ENCODE data around the gene KLRC2. TPM values are rescaled to one million over a fixed set of nuclear protein-coding genes. Genes with fewer than 3 reads are reported as not detected.
"Not testable (repeated sequence)": the region's sequence is repeated elsewhere in the genome, so short reads cannot be mapped to it uniquely, and the experiment has no call there.

Gene KLRC2
- not detected for total RNA-seq
- long read RNA-seq, result 0 reads

DNA sequence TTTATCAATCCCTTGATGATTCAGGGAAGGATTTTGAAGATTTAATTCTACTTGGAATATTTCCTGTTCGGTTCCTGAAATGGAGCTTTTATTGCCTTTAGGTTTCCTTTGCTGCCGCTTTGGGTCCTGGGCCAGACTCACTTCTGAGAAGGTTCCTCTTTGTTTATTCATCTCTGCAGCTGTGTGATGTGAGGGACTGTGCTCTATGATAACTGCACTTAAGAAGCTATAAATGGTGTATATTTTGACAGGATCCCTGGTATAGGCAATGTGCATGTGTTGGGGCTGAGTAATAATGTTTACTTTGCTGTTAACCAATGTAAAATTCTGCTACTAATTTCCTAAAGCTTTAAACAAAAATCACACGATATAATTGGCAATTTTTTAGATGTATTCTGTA is at the start of gene KLRC2:
TSS of gene KLRC2 (minus strand) at position 195 of the 400 bp plus-strand sequence. CDS start at position 171, 24 bp downstream.
- DNase-seq; intact Hi-C loops (cut with DNase I); ATAC-seq: not testable (repeated sequence)

DNA sequence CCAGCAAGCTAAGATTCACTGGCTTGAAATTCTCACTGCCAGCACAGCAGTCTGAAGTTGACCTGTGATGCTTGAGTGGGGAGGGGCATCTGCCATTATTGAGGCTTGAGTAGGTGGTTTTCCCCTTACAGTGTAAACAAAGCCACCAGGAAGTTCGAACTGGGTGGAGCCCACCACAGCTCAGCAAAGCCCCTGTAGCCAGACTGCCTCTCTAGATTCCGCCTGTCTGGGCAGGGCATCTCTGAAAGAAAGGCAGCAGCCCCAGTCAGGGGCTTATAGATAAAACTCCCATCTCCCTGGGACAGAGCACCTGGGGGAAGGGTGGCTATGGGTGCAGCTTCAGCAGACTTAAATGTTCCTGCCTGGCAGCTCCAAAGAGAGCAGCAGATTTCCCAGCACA is 46.1 kb upstream of the KLRC2 start:
- DNase-seq; ATAC-seq; intact Hi-C loops (cut with DNase I): not testable (repeated sequence)

DNA sequence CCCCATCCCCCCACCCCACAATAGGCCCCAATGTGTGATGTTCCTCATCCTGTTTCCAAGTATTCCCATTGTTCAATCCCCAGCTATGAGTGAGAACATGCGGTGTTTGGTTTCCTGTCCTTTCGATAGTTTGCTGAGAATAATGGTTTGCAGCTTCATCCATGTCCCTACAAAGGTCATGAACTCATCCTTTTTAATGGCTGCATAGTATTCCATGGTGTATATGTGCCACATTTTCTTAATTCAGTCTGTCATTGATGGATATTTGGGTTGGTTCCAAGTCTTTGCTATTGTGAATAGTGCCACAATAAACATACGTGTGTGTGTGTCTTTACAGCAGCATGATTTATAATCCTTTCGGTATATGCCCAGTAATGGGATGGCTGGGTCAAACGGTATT is 37.0 kb upstream of the KLRC2 start:
- DNase-seq; ATAC-seq; intact Hi-C loops (cut with DNase I): not testable (repeated sequence)

DNA sequence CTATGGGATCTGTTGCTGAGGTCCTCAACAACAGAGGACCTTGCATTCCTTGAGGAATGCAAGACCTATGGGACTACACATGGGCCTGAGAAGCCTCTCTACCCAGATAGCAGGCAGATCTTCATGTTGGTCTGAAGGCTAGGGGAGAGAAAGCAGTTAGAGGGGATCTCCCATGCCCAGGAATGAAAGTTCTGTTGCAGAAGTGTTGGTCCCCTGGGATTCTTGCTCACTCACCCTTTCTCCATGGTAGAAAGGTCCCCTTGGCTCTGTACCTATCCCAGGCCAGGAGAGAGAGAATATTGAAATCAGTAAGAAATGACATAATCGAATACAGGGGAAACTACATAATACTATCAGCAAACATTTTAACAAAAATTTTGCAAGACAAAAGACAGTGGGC is 33.9 kb upstream of the KLRC2 start:
- ATAC-seq, result no peak
- no peak for DNase-seq
- intact Hi-C loops (cut with DNase I), result no loop called here

DNA sequence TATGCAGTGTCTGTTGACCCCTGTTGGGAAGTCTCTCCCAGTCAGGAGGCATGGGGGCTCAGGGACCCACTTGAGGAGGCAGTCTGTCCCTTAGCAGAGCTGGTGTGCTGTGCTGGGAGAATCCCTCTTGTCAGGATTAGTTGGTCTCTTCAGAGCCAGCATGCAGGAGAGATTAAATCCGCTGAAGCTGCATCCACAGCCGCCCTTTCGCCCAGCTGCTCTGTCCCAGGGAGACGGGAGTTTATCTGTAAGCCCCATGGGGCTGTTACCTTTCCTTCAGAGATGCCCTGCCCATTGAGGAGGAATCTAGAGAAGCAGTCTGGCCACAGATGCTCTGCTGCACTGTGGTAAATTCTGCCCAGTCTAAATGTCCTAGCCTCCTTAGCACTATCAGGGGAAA is 30.5 kb upstream of the KLRC2 start:
- DNase-seq, result no peak
- intact Hi-C loops (cut with DNase I), result no loop called here

DNA sequence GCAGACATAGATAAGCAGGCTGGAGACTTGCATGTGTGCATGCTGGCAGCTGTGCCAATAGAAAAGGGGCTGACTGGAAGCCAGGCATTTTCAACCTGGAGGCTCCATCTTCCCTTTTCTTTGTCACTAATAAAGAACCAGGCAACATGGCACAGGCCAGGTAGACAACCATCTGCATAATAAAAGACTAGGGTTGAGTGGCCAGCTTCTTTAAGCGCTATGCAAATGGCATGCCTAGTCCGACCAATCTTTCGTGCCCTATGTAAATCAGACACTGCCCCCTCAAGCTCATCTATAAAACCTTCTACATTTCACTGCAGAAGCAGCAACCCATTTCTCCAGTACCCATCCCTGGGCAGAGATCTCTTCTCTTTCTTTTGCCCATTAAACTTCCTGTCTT is 21.9 kb upstream of the KLRC2 start:
- intact Hi-C loops (cut with DNase I), result no loop called here
- DNase-seq (no peak), ATAC-seq (no peak)

More for the DNA sequence above, 30.5 kb upstream of the KLRC2 start:
- no peak for ATAC-seq

DNA sequence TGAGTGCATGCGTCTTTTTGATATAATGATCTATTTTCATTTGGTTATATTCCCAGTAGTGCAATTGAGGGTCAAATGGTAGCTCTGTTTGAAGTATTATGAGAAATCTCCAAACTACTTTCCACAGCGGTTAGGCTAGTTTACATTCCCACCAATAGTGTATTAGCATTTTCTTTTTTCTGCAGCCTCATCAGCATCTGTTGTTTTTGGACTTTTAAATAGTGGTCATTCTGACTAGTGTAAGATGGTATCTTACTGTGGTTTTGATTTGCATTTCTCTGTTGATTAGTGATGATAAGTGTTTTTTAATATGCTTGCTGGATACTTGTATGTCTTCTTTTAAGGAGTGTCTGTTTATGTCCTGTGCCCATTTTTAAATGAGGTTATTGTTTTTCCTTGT is 21.0 kb upstream of the KLRC2 start:
- DNase-seq, result no peak
- intact Hi-C loops (cut with DNase I), result no loop called here
- ATAC-seq, result no peak

DNA sequence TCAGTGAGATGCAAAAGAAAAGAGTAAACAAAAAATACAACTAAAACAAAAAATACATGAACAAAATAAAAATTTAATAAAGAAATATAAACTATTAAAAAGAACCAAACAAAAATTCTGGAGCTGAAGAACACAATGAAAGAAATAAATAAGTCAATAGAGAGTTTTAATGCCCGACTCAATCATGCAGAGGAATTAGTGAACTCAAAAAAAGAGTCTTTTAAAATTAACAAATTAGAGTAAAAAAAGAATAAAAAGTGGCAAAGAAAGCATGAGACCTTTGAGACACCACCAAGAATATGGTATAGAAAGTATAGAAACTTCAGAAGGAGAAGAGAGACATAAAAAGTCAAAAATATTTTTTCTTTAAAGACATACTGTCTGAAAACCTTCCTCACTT is 20.0 kb upstream of the KLRC2 start:
- intact Hi-C loops (cut with DNase I), result no loop called here
- ATAC-seq (no peak), DNase-seq (no peak)

DNA sequence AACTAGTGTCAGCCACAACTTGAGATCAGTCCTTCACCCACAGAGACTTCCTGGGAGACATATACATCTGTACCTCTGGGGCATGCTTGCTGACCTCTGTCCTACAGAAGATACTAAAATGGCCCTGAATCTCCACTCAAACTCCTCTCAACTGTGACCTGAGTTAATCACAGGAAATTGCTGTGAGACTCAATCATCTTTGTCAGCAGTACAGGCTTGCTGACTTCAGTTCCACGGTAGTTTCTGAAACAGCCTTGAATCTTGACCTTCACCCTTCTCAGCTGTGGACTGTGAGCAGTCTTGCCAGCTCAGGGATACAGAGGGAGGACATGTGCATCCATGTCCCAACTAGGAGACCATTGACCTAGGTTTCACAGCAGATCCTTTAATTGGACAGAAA is 18.7 kb upstream of the KLRC2 start:
- intact Hi-C loops (cut with DNase I), result no loop called here
- ATAC-seq, result no peak
- DNase-seq, result no peak

DNA sequence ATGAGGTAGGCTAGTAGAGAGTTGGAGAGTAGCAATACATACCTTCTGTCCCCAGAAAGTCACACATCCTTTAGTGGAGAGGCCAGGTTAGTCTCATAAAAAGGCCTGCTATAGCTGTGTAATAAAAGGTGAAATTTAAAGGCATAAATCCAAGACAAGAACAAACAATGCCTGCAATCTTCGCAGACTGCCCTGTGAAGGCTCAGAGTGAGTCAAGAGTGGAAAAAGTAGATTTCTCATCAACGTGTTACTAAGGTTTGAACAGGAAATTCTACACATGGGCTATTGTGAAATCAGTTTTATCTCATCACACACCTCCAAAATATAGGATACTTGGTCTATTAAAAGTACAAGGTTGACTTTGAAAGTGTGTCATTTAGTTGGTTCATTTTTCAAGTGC is 17.3 kb upstream of the KLRC2 start, which contains the start of gene KLRC1:
TSS of gene KLRC1 (minus strand) at position 222 of the 400 bp plus-strand sequence. CDS start 2,221 bp downstream, outside the sequence.
- intact Hi-C loops (cut with DNase I), result no loop called here
- ATAC-seq (no peak), DNase-seq (no peak)

DNA sequence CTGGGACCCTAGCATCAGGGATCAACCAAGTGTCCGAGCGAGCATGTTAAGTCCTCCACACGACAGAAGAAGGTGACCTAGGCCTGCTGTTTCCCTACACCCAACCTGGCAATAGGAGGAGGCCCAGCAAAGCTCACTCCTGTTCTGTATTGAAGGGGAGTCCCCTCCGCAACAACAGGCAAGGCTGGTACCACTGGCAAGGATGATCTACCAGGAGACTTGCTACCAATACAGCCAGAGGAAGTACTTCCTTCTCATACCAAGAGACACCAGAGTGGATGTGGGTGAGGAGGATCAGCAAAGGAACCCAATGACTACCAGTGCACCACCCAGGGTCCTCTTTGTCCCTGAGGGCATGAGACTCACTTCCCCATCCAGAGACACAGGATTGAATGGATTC is 12.4 kb upstream of the KLRC2 start:
- intact Hi-C loops (cut with DNase I), result no loop called here
- ATAC-seq, result no peak
- DNase-seq, result no peak

DNA sequence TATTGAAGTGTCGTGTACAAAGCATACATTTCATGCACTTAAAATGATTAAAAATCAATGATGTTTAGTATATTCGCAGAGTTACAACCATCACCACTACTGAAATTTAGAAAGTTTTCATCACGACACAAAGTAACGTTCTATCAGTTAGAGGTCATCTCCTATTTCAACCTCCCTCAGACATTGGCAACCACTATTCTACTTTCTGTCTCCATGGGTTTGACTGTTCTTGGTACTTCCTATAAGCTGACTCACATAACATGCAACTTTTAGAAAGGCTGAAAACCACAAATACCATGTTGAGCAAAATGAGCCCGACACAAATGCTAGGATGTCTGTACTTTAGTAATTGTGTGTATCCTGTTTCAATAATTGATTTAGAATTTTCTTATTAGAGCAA is 10.2 kb upstream of the KLRC2 start:
- DNase-seq; ATAC-seq; intact Hi-C loops (cut with DNase I): not testable (repeated sequence)

DNA sequence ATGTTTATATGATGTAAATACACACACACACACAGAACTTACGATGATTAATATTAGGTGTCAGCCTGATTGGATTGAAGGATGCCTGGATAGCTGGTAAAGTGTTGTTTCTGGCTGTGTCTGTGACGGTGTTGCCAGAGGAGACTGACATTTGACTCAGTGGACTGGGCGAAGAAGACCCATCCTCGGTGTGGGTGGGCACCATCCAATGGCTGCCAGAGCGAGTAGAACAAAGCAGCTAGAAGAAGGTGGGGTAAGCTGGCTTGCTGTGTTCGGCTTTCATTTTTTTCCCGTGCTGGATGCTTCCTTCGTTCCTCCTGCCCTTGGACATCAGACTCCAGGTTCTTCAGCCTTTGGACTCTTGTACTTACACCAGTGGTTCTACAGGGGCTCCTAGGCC is 5.3 kb upstream of the KLRC2 start:
- ATAC-seq; intact Hi-C loops (cut with DNase I); DNase-seq: not testable (repeated sequence)

DNA sequence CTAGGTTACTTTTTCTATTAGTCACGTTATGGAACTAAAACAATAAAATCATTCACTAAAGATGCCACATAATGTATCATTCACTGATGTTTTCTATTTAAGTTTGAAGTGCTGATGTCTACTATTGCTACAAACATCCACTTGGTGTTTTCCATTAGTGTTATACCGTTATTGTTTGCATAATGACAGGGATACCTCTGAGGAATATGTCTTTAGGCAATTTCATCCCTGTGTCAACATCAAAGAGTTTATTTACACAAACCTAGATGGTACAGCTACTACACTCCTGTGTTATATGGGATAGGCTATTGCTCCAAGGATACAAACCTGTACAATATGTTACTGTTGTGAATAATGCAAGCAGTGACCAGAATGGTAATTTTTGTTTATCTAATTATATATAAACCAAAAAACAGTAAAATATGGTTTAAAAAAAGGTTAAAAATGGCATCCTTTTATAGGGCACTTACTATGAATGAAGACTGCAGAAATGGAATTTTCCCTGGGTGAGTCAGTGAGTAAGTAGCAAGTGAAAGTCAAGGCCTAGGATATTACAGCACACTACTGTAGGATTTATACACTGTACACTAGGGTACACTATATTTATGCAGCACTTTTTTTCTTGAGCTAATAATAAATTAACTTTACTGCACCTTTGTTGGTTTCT is 3.9 kb upstream of the KLRC2 start:
- DNase-seq; intact Hi-C loops (cut with DNase I); ATAC-seq: not testable (repeated sequence)

DNA sequence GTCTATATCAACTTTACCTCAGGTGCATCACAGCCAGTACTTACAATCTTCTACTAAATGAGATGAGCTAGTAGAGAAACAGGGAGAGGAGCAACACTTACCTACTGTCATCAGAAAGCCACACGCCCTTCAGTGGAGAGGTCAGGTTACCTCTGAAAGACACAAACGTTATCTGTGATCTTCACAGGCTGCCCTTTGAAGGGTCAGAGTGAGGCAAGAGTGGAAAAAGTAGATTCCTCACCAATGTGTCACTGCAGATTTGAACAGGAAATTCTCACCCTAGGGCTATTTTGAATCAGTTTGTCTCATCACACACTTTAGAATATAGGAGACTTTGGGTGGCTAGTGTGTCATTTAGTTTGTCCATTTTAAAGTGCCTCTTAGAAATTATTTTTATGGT is 1.8 kb upstream of the KLRC2 start:
- intact Hi-C loops (cut with DNase I); ATAC-seq; DNase-seq: not testable (repeated sequence)

DNA sequence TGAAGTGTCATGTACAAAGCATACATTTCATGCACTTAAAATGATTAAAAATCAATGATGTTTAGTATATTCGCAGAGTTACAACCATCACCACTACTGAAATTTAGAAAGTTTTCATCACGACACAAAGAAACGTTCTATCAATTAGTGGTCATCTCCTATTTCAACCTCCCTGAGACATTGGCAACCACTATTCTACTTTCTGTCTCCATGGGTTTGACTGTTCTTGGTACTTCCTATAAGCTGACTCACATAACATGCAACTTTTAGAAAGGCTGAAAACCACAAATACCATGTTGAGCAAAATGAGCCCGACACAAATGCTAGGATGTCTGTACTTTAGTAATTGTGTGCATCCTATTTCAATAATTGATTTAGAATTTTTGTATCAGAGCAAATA is 5.2 kb downstream of the KLRC2 start:
- DNase-seq; ATAC-seq; intact Hi-C loops (cut with DNase I): not testable (repeated sequence)

DNA sequence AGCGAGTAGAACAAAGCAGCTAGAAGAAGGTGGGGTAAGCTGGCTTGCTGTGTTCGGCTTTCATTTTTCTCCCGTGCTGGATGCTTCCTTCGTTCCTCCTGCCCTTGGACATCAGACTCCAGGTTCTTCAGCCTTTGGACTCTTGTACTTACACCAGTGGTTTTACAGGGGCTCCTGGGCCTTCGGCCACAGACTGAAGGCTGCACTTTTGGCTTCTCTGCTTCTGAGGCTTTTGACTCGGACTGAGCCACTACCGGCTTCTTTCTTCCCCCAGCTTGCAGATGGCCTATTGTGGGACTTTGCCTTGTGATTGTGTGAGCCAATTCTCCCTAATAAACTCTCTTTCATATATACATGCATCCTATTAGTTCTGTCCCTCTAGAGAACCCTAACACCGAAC is 9.9 kb downstream of the KLRC2 start:
- intact Hi-C loops (cut with DNase I); DNase-seq; ATAC-seq: not testable (repeated sequence)

DNA sequence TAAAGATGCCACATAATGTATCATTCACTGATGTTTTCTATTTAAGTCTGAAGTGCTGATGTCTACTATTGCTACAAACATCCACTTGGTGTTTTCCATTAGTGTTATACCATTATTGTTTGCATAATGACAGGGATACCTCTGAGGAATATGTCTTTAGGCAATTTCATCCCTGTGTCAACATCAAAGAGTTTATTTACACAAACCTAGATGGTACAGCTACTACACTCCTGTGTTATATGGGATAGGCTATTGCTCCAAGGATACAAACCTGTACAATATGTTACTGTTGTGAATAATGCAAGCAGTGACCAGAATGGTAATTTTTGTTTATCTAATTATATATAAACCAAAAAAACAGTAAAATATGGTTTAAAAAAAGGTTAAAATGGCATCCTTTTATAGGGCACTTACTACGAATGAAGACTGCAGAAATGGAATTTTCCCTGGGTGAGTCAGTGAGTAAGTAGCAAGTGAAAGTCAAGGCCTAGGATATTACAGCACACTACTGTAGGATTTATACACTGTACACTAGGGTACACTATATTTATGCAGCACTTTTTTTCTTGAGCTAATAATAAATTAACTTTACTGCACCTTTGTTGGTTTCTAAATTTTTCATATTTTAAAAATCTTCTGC is 11.4 kb downstream of the KLRC2 start:
- intact Hi-C loops (cut with DNase I); DNase-seq; ATAC-seq: not testable (repeated sequence)

DNA sequence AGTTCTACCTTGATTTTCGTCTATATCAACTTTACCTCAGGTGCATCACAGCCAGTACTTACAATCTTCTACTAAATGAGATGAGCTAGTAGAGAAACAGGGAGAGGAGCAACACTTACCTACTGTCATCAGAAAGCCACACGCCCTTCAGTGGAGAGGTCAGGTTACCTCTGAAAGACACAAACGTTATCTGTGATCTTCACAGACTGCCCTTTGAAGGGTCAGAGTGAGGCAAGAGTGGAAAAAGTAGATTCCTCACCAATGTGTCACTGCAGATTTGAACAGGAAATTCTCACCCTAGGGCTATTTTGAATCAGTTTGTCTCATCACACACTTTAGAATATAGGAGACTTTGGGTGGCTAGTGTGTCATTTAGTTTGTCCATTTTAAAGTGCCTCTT is 13.7 kb downstream of the KLRC2 start:
- intact Hi-C loops (cut with DNase I); ATAC-seq; DNase-seq: not testable (repeated sequence)

DNA sequence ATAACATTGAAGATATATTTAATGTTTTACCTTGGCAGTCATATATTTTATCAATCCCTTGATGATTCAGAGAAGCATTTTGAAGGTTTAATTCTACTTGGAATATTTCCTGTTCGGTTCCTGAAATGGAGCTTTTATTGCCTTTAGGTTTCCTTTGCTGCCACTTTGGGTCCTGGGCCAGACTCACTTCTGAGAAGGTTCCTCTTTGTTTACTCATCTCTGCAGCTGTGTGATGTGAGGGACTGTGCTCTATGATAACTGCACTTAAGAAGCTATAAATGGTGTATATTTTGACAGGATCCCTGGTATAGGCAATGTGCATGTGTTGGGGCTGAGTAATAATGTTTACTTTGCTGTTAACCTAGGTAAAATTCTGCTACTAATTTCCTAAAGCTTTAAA is 15.5 kb downstream of the KLRC2 start, which contains the start of gene KLRC3:
TSS of gene KLRC3 (minus strand) at position 262 of the 400 bp plus-strand sequence. CDS start at position 217, 45 bp downstream.
- ATAC-seq; DNase-seq; intact Hi-C loops (cut with DNase I): not testable (repeated sequence)
